ENCODE measurements around the gene BBS7. TPM values are rescaled to one million over a fixed set of nuclear protein-coding genes. Genes with fewer than 3 reads are reported as not detected.

The BBS7 gene
- total and polyA plus RNA-seq, 2 experiments from 2014 or later: 14.8 to 30.8 TPM

DNA sequence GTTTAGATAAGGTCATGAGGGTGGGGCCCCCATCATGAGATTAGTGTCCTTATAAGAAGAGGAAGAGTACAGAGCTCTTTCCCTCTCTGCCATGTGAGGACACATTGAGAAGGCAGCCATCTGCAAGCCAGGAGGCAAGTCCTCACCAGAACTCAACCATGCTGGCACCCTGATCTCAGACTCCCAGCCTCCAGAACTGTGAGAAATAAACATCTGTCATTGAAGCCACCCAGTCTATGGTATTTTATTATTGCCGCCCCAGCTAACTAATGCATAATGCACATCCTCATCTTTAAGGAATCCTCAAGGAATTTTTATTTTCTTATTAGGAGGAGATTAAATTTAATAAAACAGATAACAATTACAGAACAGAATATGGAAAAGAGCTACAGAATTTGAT, 85.9 kb downstream of the BBS7 start (continued):
- TF ChIP-seq, protein P1, sequence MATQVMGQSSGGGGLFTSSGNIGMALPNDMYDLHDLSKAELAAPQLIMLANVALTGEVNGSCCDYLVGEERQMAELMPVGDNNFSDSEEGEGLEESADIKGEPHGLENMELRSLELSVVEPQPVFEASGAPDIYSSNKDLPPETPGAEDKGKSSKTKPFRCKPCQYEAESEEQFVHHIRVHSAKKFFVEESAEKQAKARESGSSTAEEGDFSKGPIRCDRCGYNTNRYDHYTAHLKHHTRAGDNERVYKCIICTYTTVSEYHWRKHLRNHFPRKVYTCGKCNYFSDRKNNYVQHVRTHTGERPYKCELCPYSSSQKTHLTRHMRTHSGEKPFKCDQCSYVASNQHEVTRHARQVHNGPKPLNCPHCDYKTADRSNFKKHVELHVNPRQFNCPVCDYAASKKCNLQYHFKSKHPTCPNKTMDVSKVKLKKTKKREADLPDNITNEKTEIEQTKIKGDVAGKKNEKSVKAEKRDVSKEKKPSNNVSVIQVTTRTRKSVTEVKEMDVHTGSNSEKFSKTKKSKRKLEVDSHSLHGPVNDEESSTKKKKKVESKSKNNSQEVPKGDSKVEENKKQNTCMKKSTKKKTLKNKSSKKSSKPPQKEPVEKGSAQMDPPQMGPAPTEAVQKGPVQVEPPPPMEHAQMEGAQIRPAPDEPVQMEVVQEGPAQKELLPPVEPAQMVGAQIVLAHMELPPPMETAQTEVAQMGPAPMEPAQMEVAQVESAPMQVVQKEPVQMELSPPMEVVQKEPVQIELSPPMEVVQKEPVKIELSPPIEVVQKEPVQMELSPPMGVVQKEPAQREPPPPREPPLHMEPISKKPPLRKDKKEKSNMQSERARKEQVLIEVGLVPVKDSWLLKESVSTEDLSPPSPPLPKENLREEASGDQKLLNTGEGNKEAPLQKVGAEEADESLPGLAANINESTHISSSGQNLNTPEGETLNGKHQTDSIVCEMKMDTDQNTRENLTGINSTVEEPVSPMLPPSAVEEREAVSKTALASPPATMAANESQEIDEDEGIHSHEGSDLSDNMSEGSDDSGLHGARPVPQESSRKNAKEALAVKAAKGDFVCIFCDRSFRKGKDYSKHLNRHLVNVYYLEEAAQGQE (IDR thresholded peaks at IDR 0.05; ENCODE audit: unreplicated experiment): no peak
- no peak for TF ChIP-seq STAT1 (IDR thresholded peaks at IDR 0.05; ENCODE audit: unreplicated experiment)
- TF ChIP-seq, protein P2, sequence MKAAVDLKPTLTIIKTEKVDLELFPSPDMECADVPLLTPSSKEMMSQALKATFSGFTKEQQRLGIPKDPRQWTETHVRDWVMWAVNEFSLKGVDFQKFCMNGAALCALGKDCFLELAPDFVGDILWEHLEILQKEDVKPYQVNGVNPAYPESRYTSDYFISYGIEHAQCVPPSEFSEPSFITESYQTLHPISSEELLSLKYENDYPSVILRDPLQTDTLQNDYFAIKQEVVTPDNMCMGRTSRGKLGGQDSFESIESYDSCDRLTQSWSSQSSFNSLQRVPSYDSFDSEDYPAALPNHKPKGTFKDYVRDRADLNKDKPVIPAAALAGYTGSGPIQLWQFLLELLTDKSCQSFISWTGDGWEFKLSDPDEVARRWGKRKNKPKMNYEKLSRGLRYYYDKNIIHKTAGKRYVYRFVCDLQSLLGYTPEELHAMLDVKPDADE (IDR thresholded peaks at IDR 0.05): no peak
- TF ChIP-seq NANOG (IDR thresholded peaks at IDR 0.05; ENCODE audit: borderline replicate concordance): no peak
- no peak for TF ChIP-seq CREB1 (CRISPR knock-in tag; IDR thresholded peaks at IDR 0.05; ENCODE audit: low read depth)
- TF ChIP-seq POLR2AphosphoS5 (IDR thresholded peaks at IDR 0.05; ENCODE audit: low read depth): no peak
- no peak for TF ChIP-seq ZNF331 (CRISPR knock-in tag; IDR thresholded peaks at IDR 0.05; ENCODE audit: low read depth)

DNA sequence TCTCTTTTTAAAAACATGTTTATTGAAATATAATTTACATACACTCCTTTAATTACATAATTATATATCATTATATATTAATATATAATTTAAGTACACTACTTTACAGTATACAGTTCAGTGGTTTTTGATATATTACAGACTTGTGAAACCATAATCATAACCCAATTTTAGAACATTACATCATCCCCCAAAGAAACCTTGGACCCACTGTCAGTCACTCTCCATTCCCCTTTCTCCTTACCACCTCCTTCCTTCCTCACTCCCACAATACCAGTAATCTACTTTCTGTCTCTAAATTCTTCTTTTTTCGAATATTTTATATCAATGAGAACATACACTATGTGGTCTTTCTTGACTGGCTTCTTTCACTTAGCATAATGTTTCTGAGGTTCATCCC, 87.1 kb downstream of the BBS7 start:
- Histone ChIP-seq H3F3A (replicated peaks; ENCODE audit: low read depth) (no peaks in the 10 kb centered on the region), H3K4me2 (no peak overlapping the region), H3K9me2 (ENCODE audit: insufficient read depth) (no peaks in the 10 kb centered on the region), H3K36me3 (ENCODE audit: insufficient read depth) (no peaks in the 10 kb centered on the region), H3K4me3 (no peak overlapping the region), H3K79me2 (replicated peaks; ENCODE audit: insufficient read depth) (no peaks in the 10 kb centered on the region), H3K27me3 (ENCODE audit: insufficient read depth) (no peaks in the 10 kb centered on the region), H3K27ac (ENCODE audit: low read depth) (no peak overlapping the region), H4K20me1 (replicated peaks; ENCODE audit: insufficient read depth) (no peaks in the 10 kb centered on the region), H3K4me1 (ENCODE audit: insufficient read depth) (no peaks in the 10 kb centered on the region), H2AFZ (no peak overlapping the region)
- Mint-ChIP-seq H3K4me3 (no peak overlapping the region), H3K27me3 (ENCODE audit: insufficient read depth, low read depth, poor library complexity) (no peaks in the 10 kb centered on the region), H3K27ac (no peak overlapping the region), H3K4me1 (peaks cover 7% of the 10 kb centered on the region), H3K36me3 (ENCODE audit: low read depth) (no peaks in the 10 kb centered on the region), H3K9me3 (no peaks in the 10 kb centered on the region)
- ATAC-seq: no peak
- DNase-seq (ENCODE audit: low spot score): no peak
- TF ChIP-seq, protein P3, sequence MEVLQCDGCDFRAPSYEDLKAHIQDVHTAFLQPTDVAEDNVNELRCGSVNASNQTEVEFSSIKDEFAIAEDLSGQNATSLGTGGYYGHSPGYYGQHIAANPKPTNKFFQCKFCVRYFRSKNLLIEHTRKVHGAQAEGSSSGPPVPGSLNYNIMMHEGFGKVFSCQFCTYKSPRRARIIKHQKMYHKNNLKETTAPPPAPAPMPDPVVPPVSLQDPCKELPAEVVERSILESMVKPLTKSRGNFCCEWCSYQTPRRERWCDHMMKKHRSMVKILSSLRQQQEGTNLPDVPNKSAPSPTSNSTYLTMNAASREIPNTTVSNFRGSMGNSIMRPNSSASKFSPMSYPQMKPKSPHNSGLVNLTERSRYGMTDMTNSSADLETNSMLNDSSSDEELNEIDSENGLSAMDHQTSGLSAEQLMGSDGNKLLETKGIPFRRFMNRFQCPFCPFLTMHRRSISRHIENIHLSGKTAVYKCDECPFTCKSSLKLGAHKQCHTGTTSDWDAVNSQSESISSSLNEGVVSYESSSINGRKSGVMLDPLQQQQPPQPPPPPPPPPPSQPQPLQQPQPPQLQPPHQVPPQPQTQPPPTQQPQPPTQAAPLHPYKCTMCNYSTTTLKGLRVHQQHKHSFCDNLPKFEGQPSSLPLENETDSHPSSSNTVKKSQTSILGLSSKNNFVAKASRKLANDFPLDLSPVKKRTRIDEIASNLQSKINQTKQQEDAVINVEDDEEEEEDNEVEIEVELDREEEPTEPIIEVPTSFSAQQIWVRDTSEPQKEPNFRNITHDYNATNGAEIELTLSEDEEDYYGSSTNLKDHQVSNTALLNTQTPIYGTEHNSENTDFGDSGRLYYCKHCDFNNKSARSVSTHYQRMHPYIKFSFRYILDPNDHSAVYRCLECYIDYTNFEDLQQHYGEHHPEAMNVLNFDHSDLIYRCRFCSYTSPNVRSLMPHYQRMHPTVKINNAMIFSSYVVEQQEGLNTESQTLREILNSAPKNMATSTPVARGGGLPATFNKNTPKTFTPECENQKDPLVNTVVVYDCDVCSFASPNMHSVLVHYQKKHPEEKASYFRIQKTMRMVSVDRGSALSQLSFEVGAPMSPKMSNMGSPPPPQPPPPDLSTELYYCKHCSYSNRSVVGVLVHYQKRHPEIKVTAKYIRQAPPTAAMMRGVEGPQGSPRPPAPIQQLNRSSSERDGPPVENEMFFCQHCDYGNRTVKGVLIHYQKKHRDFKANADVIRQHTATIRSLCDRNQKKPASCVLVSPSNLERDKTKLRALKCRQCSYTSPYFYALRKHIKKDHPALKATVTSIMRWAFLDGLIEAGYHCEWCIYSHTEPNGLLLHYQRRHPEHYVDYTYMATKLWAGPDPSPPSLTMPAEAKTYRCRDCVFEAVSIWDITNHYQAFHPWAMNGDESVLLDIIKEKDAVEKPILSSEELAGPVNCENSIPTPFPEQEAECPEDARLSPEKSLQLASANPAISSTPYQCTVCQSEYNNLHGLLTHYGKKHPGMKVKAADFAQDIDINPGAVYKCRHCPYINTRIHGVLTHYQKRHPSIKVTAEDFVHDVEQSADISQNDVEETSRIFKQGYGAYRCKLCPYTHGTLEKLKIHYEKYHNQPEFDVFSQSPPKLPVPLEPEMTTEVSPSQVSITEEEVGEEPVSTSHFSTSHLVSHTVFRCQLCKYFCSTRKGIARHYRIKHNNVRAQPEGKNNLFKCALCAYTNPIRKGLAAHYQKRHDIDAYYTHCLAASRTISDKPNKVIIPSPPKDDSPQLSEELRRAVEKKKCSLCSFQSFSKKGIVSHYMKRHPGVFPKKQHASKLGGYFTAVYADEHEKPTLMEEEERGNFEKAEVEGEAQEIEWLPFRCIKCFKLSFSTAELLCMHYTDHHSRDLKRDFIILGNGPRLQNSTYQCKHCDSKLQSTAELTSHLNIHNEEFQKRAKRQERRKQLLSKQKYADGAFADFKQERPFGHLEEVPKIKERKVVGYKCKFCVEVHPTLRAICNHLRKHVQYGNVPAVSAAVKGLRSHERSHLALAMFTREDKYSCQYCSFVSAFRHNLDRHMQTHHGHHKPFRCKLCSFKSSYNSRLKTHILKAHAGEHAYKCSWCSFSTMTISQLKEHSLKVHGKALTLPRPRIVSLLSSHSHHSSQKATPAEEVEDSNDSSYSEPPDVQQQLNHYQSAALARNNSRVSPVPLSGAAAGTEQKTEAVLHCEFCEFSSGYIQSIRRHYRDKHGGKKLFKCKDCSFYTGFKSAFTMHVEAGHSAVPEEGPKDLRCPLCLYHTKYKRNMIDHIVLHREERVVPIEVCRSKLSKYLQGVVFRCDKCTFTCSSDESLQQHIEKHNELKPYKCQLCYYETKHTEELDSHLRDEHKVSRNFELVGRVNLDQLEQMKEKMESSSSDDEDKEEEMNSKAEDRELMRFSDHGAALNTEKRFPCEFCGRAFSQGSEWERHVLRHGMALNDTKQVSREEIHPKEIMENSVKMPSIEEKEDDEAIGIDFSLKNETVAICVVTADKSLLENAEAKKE (CRISPR knock-in tag; IDR thresholded peaks at IDR 0.05): no peak
- TF ChIP-seq EZH2phosphoT487 (IDR thresholded peaks at IDR 0.05; ENCODE audit: unreplicated experiment): no peak
- no peak for TF ChIP-seq CREB1 (CRISPR knock-in tag; IDR thresholded peaks at IDR 0.05; ENCODE audit: low read depth)
- TF ChIP-seq, protein P2 (IDR thresholded peaks at IDR 0.05): no peak
- no peak for TF ChIP-seq STAT1 (IDR thresholded peaks at IDR 0.05; ENCODE audit: unreplicated experiment)
- TF ChIP-seq EZH2 (IDR thresholded peaks at IDR 0.05; ENCODE audit: low read depth, unreplicated experiment): no peak
- no peak for TF ChIP-seq CTCF (conservative IDR thresholded peaks at IDR 0.05; ENCODE audit: low read depth in 2 of 2)
